SIG-M5 treated with dmso at 0.1 percent for 504 hours (cell line): ENCODE results near the gene ARHGAP1.
"Not testable (repeated sequence)": the region's sequence is repeated elsewhere in the genome, so short reads cannot be mapped to it uniquely, and the experiment has no call there.

Source experiments
- DNase-seq: peaks from one replicate; lab custom pipeline; 2025; ENCODE audit not compliant: unreplicated experiment; lab: John Stamatoyannopoulos, UW

The ARHGAP1 gene

GRCh38 chr11:46724088-46724487 is 23.7 kb upstream of the ARHGAP1 start:
- no peak for DNase-seq

GRCh38 chr11:46723359-46723680 is 22.9 kb upstream of the ARHGAP1 start:
- DNase-seq, result no peak

- DNase-seq, result no peak
These were observed 22.3 kb upstream of the ARHGAP1 start for GRCh38 chr11:46722566-46723358.

- DNase-seq, result no peak
These were observed 20.9 kb upstream of the ARHGAP1 start for GRCh38 chr11:46721286-46721685.

- DNase-seq, result no peak
These were observed 19.3 kb upstream of the ARHGAP1 start for GRCh38 chr11:46719543-46720218.

GRCh38 chr11:46719048-46719542 is 18.7 kb upstream of the ARHGAP1 start, which contains the start of gene F2:
Gene F2 (plus strand): TSS chr11:46719213. CDS start chr11:46719236, 23 bp downstream.
- DNase-seq, result no peak

- DNase-seq, result no peak
These were observed 18.0 kb upstream of the ARHGAP1 start for GRCh38 chr11:46718155-46719019.

GRCh38 chr11:46717825-46718154 is 17.4 kb upstream of the ARHGAP1 start:
- not testable (repeated sequence) for DNase-seq

GRCh38 chr11:46712874-46713576 is 12.6 kb upstream of the ARHGAP1 start:
- no peak for DNase-seq

GRCh38 chr11:46711303-46711702 is 10.9 kb upstream of the ARHGAP1 start:
- no peak for DNase-seq

GRCh38 chr11:46710821-46711269 is 10.4 kb upstream of the ARHGAP1 start:
- no peak for DNase-seq

- DNase-seq, result not testable (repeated sequence)
These were observed 8.9 kb upstream of the ARHGAP1 start for GRCh38 chr11:46709351-46709750.

- no peak for DNase-seq
These were observed 6.5 kb upstream of the ARHGAP1 start for GRCh38 chr11:46706886-46707285.

GRCh38 chr11:46705070-46705688 is 4.8 kb upstream of the ARHGAP1 start:
- no peak for DNase-seq

GRCh38 chr11:46701078-46701654 is 747 bp upstream of the ARHGAP1 start:
- DNase-seq, result no peak

- DNase-seq, result no peak
These were observed 1.8 kb downstream of the ARHGAP1 start for GRCh38 chr11:46698597-46698996.

GRCh38 chr11:46697723-46698122 is 2.7 kb downstream of the ARHGAP1 start:
- no peak for DNase-seq

- DNase-seq, result no peak
These were observed 3.1 kb downstream of the ARHGAP1 start for GRCh38 chr11:46697303-46697702.

GRCh38 chr11:46696212-46696558 is 4.2 kb downstream of the ARHGAP1 start:
- DNase-seq, result no peak
